22Rv1 (cell line): ENCODE results near the gene FHOD3.

Experiments
- H3K27ac ChIP-seq: fragments of 450-650 bp; 2 replicates; pipeline ENCODE4 v1.5.1; 2017
- CTCF ChIP-seq: fragments of 450-650 bp; IDR thresholded peaks from 2 replicates; pipeline ENCODE4 v1.5.1; 2017; ENCODE audit warnings: mild to moderate bottlenecking
- ZFX ChIP-seq: fragments of 450-650 bp; IDR thresholded peaks from 2 replicates; pipeline ENCODE4 v1.6.1; 2017; ENCODE audit warnings: antibody characterized with exemption, borderline replicate concordance

The FHOD3 gene

GRCh38 chr18:36567800-36568199 is 270.3 kb downstream of the FHOD3 start:
- no peak overlapping the region for H3K27ac ChIP-seq
- TF ChIP-seq CTCF: no peak
- no peak for TF ChIP-seq ZFX

GRCh38 chr18:36568487-36568886 is 271.0 kb downstream of the FHOD3 start:
- TF ChIP-seq CTCF (no peak), ZFX (no peak)
- no peak overlapping the region for H3K27ac ChIP-seq

GRCh38 chr18:36572135-36572856 is 274.8 kb downstream of the FHOD3 start:
- H3K27ac ChIP-seq: no peak overlapping the region
- peak; percentile 88 for TF ChIP-seq CTCF
- TF ChIP-seq ZFX: no peak

GRCh38 chr18:36576339-36576738 is 278.8 kb downstream of the FHOD3 start:
- H3K27ac ChIP-seq: no peak overlapping the region
- TF ChIP-seq CTCF (no peak), ZFX (no peak)

- H3K27ac ChIP-seq: no peak overlapping the region
- TF ChIP-seq ZFX (no peak), CTCF (no peak)
These were observed 281.6 kb downstream of the FHOD3 start for GRCh38 chr18:36578871-36579710.

GRCh38 chr18:36580266-36580665 is 282.8 kb downstream of the FHOD3 start:
- TF ChIP-seq CTCF: no peak
- TF ChIP-seq ZFX: no peak
- no peak overlapping the region for H3K27ac ChIP-seq
